Stimulated activated CD4-positive, alpha-beta T cell treated with anti-CD3 and anti-CD28 coated beads, TNF-alpha, amount 100 ng/mL, for 48 hours (primary cell): ENCODE data around the gene NALCN.

Experiments used
- DNase-seq, 3 donors: peaks; one replicate each; pipeline ENCODE4 v3.0.0-alpha.2; 2020; ENCODE audit warnings: low read depth in 3 of 3

NALCN gene

DNA sequence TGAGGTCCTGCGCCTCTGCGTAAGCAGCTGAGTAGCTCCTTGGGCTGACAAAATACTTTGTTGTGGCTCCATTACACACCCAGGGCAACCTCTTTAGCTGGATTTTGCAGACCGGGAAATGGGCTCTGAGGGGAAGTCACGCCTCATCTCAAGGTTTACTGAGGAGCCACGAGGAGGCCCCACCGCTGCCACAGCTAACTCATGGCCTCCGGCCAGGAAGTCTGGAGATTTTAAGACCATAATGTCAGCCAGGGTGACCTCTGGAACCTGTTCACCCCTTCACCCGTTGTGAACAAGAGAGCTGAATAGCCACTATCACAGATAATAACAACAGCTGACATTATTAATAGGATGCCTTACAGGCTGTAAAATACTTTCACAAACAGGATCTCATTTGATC lies 390.4 kb downstream of the NALCN start:
- DNase-seq, result no peak

DNA sequence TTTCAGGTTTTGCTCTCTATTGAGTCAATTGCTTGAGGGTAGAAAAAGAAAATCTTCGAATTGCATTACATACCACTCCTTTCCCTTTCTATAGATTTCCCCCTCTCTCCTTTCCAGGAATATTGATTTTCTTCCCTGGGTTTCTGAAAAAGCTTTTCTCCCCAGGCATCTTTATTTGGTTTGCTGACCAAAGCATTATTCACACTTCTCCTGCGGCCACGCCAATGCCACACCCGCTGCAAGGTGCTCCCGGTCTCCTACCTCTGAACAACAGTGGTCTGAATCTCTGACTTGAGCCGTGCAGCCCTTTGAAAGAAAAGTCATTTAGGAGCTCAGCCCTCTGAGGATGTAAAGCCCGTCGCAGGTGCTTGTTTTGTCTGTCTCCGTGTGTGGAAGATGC lies 390.8 kb downstream of the NALCN start:
- no peak for DNase-seq

DNA sequence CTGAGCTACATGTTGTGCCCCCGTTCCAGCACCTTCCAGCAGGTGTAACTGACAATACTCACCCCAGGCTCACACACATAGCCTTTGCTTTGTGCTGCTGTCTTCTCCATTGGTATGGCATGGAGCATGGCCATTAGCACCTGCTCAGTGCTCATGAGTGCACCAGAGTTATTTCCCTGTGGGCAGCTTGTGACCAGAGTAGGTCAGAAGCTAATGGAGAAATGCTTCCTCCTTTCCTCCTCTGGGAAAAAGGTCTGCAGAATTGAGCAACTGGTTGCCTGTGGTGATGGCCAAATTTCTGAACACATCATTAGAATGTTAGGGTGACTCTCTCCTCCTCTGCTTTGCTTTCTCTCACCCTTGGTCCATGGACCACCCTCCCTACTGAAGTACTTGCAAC lies 397.2 kb downstream of the NALCN start:
- DNase-seq, result no peak

DNA sequence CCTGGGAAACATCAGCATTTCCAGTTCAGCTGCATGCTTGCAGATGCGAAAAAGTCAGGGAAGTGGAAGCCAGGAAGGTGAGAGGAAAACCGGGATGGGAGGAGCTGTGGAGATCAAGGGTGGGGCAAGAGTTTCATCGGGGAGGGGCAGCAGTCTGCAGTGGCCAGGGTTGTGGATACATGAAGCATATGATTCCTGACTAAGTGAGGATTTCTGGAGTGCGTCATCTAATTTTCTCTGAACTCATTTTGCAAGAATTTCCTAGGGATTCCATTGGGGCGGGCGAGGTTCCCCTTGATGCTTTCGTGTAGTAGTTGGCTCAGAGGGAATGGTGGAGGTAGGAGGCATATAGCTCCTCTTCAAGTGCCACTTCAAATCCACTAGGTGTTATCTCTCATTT lies 397.6 kb downstream of the NALCN start:
- no peak for DNase-seq

DNA sequence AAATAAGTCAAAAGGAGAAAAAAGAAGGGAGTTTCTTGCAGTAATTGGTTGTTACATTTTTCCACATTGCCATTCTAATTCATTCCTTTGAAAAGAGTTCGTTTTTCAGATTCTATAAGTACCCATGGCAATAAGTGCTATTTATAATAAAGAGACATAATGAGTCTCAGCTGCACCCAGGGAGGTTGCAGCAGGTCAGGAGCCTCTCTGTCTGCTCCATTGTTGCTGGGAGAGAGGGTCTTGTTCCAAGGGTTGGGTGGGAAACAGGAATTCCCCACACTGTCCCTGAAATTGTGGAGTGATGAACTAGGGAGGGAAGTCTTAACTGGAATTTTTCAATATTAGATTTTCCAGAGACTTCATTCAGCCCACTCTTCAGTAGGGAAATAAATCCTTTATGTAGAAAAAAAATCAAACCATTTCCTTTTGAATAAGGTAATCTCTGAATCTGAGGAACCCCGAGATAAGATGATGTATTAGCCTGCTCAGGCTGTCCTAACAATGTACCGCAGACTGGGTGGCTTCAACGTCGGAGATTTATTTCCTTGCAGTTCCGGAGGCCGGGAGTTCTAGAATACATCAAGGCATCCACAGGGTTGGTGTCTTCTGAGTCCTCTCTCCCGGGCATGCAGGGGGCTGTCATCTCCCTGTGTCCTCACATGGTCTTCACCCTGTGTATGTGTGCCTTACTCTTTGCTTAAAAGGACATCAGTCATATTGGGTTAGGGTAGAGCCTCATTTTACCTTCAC lies 399.0 kb downstream of the NALCN start:
- no peak for DNase-seq

DNA sequence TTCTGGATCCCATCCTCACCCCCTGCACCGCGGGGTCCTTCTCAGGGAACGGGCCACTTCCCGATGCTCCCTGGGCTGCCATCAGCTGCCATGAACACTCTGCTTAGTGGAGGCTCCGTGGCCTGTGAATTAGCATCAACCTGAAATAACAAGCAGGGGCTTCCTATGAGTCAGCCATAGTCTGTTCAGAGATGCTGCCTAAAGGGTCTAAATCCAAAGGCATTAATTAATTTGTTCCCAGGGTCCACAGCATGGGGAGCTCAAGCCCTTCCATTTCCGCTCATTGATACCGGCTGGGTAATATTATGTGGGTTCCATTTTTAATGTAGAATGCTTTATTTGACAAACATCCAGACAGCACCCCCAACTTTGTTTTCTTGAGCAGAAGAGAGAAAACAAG lies 399.8 kb downstream of the NALCN start:
- DNase-seq, result no peak

DNA sequence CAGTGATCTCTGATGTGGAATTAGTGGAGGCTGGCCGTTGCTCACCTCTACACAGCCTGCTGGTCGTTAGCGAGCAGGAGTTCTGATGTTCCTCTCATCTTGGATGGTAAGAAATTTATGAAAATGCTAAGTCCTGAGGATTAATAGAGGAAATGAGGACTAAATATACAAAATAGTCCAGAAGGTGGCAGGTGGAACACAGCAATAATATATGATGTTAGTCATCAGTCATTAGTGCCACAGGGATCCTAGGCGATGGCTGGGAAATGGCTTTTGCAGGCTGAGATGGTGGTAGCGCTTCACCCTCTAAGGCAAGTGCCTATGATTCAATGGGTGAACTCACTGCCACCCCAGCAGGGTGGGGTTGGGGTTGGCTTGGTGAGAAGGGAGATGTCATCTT lies 403.1 kb downstream of the NALCN start:
- no peak for DNase-seq

DNA sequence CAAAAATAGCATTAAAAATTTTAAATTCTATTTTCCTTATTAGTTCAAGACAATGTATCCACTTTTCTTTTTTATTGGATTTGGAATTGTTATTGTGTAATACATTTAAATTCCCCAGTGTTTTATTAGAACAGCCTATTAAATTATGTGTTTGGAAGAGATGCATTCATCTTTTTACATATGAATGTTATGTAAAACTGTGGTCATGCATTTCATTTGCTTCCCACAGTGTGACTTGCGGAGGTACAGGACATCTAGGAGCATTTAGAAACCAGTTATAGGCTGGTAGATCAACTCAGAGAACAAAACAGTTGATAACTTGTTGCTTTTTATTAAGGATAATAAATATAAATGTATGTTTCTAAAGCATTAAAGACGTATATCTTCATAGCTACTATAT lies 406.2 kb downstream of the NALCN start:
- DNase-seq, result no peak

DNA sequence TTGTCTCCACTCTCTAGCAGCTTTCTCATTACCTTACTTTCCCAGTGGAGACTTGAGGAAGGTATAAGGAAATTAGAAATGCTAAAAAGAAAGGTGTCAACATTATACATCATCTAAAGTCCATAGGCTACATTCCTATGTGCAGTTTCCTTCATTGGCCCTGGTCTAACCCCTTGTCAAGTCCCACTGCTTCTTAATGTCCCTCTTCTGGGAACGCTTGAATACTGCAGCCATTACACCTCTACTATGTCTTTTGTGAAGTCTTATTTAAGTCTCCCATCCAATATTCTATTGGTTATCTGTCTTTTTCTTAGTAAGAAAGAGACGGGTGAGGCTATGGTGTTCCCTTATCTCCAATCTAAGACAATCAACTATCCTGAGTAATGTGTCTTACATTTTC lies 409.1 kb downstream of the NALCN start:
- no peak for DNase-seq
